ENCODE data around the gene FGD2.

FGD2 gene

DNA sequence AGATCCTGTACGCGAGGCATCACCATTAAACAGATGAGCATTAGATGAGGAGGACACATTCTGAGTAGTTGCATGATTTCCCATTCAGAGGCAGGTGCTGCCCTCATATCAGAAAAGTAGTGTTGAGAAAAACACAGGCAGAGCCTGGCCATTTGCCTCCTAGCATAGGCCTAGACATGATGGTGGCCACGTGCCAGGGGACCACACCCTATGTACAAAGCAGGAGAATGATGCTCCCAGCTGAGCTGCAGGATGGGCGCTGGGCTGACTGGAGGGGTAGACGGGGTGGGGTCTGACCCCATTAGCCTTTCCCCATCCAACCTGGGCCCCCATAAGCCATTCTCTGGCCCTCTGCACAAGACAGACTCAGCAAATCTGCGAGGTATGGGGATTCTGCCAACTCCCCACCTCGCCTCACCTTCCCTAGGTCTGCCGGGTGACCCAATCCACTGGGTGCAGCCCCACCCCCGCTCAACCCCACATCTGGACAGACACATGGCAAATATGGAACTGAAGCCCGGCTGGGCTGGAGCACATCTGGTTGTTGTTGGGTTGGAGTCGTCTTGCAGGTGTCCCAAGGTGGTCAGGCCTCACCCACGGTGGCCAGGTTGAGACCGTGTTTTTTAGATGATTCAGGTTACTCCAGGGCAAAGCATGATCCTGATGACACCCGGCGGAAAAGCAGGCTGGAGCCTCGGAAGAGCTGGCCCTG, 37.0 kb upstream of the FGD2 start:
- Histone ChIP-seq H3K4me2 (ENCODE audit: low read length) (no peak overlapping the region), H3K27me3 (ENCODE audit: control insufficient read depth, low read length) (no peaks in the 10 kb centered on the region), H3K27ac (ENCODE audit: low read depth, low read length) (no peak overlapping the region), H3K36me3 (ENCODE audit: control insufficient read depth, low read length) (peaks cover 62% of the 10 kb centered on the region), H4K20me1 (ENCODE audit: control insufficient read depth, insufficient read depth, low read depth, low read length) (no peaks in the 10 kb centered on the region), H3K9me3 (ENCODE audit: control insufficient read depth, insufficient read depth, low read length) (no peaks in the 10 kb centered on the region), H3K4me3 (ENCODE audit: low read length) (no peak overlapping the region), H3K79me2 (ENCODE audit: control insufficient read depth, low read length) (no peaks in the 10 kb centered on the region), H3K9me2 (replicated peaks; ENCODE audit: control insufficient read depth, low read length) (no peaks in the 10 kb centered on the region), H3F3A (ENCODE audit: control insufficient read depth, insufficient read depth) (peaks cover 3% of the 10 kb centered on the region), H3K4me1 (ENCODE audit: control insufficient read depth, low read length) (peaks cover 15% of the 10 kb centered on the region)
- no peak for TF ChIP-seq CTCF (IDR thresholded peaks at IDR 0.05; ENCODE audit: low read depth, low read length, poor library complexity, severe bottlenecking)
- TF ChIP-seq EZH2phosphoT487 (IDR thresholded peaks at IDR 0.05; ENCODE audit: borderline replicate concordance, low read length) = no peak

DNA sequence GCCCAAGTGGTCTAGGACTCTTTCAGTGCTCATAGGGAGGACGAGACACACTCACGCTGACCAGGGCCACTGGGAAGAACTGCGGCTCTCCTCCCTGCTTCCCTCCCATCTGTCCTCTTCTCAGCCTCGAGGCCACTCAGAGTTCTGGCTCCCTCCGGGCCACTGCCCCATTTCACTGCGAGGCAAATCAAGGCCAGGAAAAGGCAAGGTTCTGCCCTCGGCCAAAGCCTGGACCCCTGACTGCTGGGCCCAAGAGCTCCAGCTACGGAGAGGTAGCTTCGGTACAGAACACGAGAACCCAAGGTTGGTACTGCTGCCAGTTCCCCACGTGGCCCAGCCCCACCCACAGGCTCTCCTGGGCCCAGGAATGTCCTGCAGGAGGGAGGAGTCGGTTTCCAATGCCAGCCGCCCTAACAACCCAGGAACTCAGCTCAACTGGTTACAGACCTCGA, 36.2 kb upstream of the FGD2 start:
- TF ChIP-seq EZH2phosphoT487 (IDR thresholded peaks at IDR 0.05; ENCODE audit: borderline replicate concordance, low read length) = no peak
- no peak for TF ChIP-seq CTCF (IDR thresholded peaks at IDR 0.05; ENCODE audit: low read depth, low read length, poor library complexity, severe bottlenecking)
- H3K4me2 ChIP-seq (ENCODE audit: low read length) = no peak overlapping the region
- no peak overlapping the region for H3K27ac ChIP-seq (ENCODE audit: low read depth, low read length)
- no peaks in the 10 kb centered on the region for H4K20me1 ChIP-seq (ENCODE audit: control insufficient read depth, insufficient read depth, low read depth, low read length)
- no peaks in the 10 kb centered on the region for H3K9me2 ChIP-seq (replicated peaks; ENCODE audit: control insufficient read depth, low read length)
- no peaks in the 10 kb centered on the region for H3K79me2 ChIP-seq (ENCODE audit: control insufficient read depth, low read length)
- peaks cover 3% of the 10 kb centered on the region for H3F3A ChIP-seq (ENCODE audit: control insufficient read depth, insufficient read depth)
- no peak overlapping the region for H3K4me3 ChIP-seq (ENCODE audit: low read length)
- H3K4me1 ChIP-seq (ENCODE audit: control insufficient read depth, low read length) = peaks cover 7% of the 10 kb centered on the region
- H3K27me3 ChIP-seq (ENCODE audit: control insufficient read depth, low read length) = no peaks in the 10 kb centered on the region
- H3K36me3 ChIP-seq (ENCODE audit: control insufficient read depth, low read length) = peaks cover 70% of the 10 kb centered on the region
- H3K9me3 ChIP-seq (ENCODE audit: control insufficient read depth, insufficient read depth, low read length) = no peaks in the 10 kb centered on the region

- no peaks in the 10 kb centered on the region for H3K4me1 ChIP-seq (ENCODE audit: control insufficient read depth, low read length)
- H4K20me1 ChIP-seq (ENCODE audit: control insufficient read depth, insufficient read depth, low read depth, low read length) = no peaks in the 10 kb centered on the region
- no peaks in the 10 kb centered on the region for H3K27me3 ChIP-seq (ENCODE audit: control insufficient read depth, low read length)
- H3K4me2 ChIP-seq (ENCODE audit: low read length) = no peak overlapping the region
- H3K36me3 ChIP-seq (ENCODE audit: control insufficient read depth, low read length) = peaks cover 80% of the 10 kb centered on the region
- peaks cover 3% of the 10 kb centered on the region for H3F3A ChIP-seq (ENCODE audit: control insufficient read depth, insufficient read depth)
- no peak for TF ChIP-seq EZH2phosphoT487 (IDR thresholded peaks at IDR 0.05; ENCODE audit: borderline replicate concordance, low read length)
- TF ChIP-seq CTCF (IDR thresholded peaks at IDR 0.05; ENCODE audit: low read depth, low read length, poor library complexity, severe bottlenecking) = no peak
- no peaks in the 10 kb centered on the region for H3K9me2 ChIP-seq (replicated peaks; ENCODE audit: control insufficient read depth, low read length)
- H3K9me3 ChIP-seq (ENCODE audit: control insufficient read depth, insufficient read depth, low read length) = no peaks in the 10 kb centered on the region
- no peaks in the 10 kb centered on the region for H3K79me2 ChIP-seq (ENCODE audit: control insufficient read depth, low read length)
- H3K4me3 ChIP-seq (ENCODE audit: low read length) = no peak overlapping the region
- no peak overlapping the region for H3K27ac ChIP-seq (ENCODE audit: low read depth, low read length)
These were observed 35.2 kb upstream of the FGD2 start for GRCh38 chr6:36969988-36970891.
